Fibroblast of skin of right quadriceps (primary cell): ENCODE data around the gene PPP1R27.

Experiments
- DNase-seq: peaks from one replicate; pipeline ENCODE4 v3.0.0-alpha.2; 2013

PPP1R27 gene

GRCh38 chr17:81834831-81835267 lies at the start of gene PPP1R27:
PPP1R27 (minus strand) TSS chr17:81835050; CDS start chr17:81834953, 97 bp downstream.
- DNase-seq = no peak

GRCh38 chr17:81884520-81884919 lies 49.7 kb upstream of the PPP1R27 start:
- DNase-seq = no peak

GRCh38 chr17:81879121-81879520 lies 44.3 kb upstream of the PPP1R27 start:
- DNase-seq = no peak

DNA sequence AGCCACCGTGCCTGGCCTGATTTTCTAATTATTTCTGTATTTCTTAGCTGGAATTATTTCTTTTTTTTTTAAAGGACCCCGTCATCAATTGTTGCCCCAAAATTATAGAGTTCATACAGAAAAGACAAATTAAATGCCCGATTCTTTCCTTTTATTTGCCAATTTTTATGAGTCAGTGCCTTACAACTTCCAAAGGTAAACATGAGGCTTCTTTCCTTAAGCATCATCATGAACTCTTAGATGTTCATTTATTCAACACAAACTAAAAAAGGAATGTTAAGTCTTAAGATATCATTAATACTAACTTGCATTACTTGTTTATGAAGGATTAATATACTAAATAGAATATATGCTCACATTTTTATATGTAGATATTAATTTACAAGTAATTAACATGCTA lies 43.4 kb upstream of the PPP1R27 start:
- DNase-seq = no peak

DNA sequence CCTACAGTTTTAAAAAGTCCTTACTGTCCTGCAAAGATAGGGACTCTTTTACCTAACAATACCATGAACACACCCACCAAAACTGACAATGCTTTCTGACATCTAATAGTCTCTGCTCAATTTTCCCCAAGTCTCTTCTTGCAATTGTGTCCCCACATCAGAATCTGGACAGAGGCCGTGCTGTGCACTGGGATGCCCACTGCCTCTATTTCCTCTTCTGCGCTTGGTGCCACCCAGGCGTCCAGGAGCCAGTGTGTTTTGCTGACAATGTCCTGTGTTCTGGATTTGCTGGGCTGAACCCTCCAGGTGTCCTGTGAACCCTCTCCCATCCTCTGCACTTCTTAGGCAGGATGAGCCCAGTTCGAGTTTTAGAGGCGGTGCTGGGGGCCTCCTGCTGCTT lies 42.7 kb upstream of the PPP1R27 start:
- no peak for DNase-seq

GRCh38 chr17:81871387-81872230 lies 36.8 kb upstream of the PPP1R27 start:
- peak; percentile 90 for DNase-seq

DNA sequence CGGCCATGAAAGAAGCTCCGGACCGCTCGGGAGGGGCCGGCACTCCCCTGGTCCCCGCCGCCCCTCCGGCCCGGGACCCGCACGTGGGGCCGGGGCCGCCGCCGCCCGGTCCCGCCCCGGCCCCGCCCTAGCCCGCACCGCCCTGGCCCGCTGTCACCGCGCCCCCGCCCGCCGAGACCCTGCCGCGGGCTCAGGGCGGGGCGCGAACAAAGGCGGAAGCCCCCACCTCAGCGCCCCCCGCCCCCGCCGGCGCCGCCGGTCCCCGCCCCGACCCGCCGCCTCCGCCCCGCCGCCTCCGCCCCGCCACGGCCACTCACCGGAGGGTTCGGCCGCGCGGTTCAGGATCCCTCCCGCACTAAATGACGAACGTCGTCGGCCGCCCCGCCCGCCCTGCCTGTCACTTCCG lies 36.1 kb upstream of the PPP1R27 start, which contains the start of gene ARHGDIA:
TSS of gene ARHGDIA (minus strand) at position 357 of the 406 bp plus-strand sequence. CDS start 1,407 bp downstream, outside the sequence.
- no peak for DNase-seq

DNA sequence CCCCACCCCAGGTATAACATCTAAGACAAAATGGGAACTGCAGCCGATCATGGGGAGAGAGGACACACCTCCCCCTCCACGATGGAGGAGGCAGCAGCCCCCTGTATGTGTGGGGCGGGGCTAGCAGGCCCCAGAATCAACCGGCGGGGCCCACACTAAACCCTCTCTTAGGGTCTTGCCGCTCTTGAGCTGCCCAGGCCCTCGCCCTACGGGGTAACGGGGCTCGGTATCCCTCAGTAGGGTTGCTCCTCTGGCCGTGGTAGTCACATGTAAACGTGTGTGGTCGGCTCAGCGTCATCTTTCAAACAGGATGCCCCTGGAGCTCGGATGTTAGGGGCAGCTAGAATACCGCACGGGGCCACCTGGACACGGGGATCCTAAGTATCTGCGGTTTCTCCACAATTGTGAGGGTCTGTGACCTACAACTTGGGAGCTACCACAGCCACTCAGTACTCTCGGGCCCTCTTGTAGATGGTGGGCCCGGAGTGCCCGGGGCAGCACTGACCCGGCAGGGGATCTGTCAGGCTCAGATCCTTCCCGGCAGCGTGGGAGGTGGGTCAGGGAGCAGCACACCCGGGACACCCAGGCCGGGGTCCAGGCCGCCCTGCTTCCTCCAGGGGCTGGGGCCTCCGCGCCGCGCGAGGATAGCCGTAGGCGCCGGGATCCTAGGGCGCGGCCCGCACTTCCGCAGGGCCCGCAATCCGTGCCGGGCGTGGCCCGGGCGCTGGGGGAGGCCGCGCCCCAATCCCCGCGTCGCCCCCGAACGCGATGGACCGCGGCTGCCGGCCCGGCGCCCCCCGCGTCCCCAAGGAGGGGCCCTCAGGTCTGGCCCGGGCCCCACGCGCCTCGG lies 35.5 kb upstream of the PPP1R27 start:
- DNase-seq = peak; percentile 46

DNA sequence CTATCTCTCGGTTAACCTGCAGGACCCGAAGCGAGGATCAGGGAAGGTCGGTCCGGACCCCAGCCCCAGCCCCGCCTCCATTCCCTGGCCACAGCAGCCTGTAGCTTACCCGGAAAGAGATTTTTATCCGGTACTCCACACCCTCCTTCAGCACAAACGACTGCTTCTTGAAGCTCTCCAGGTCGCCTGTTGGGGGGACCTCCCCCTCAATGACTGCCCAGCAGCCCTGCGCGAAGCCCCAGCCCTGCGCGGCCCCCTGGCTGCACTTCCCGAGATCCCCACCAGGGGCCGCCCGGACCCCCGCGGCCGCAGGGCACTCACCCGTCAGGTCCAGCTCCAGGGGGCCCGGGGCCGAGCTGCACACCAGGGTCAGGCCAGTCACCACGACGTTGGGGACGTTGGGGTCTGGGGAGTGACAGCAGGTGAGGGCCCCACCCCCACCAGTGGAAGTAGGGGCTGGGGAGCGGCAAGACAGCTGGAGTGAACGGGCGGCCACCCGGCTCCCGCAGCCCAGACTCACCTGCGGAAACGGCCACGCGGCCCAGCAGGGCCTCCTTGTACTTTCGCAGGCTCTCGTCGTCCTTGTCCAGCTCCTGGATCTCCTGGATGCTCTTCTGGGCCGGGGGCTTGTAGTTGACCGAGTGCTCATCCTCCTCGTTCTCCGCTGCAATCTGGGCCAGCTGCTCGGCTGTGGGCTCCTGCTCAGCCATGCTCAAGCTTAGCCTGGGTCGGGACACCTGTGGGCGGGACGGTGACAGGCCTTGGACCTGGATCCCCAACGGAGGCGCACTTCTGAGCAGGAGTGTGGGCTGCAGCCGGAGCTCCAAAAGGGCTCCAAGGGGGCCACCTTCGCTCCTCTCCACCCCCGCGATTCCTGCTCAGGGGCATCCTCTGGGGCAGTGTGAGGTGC lies 34.6 kb upstream of the PPP1R27 start:
- DNase-seq = peak; percentile 48

DNA sequence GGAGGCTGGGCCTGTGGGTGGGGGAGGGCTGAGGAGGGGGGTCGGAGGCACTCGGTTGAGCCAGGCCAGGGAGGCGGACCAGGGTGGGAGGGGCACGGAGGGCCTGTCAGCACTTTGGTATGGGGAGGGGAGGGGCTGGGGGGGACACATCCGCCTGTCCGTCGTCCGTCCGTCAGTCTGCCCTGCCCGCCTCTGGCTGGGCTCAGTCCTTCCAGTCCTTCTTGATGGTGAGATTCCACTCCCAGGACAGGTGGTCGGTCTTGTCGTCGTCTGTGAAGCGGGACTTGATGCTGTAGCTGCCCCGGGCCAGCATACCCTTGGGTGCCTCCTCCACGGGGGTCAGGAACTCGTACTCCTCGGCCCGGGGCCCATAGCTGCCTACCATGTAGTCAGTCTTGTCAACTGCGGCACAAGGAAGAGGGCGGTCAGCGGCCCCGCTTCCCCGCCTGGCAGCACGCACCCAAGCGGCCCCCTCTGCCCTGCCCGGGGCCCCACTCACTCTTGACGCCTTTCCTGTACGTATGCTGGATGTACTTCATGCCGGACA lies 33.9 kb upstream of the PPP1R27 start:
- peak; percentile 87 for DNase-seq

DNA sequence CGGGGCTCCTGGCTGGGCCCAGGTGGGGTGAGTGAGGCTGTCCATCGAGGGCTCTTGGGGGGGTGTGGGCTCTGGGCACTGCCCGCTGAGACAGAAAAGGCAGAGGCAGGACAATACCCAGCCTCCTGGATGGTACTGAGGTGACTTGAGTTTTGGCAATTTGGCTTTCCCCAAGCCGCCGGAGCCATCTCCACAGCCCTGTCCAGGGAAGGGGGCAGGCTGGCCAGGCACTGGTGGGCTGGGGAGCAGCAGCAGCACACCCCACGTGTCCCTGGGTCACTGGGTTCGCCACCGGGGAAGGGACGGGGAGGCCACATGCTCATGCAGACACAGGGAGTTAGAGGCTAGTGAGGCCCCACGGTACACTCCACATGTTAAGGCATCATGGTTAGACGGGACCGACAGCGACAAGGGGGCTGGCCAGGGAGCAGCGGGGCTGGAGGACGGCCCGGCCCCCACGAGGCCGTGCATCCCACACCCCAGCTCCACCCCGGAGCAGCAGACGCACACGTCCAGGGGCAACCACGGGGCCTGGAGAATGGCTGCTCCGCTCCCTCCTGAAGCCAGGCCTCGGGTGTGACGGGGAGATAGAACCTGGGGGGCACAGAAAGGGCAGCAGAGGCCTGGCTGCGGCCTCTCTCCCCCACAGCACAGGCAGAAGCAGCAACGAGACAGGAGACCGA lies 33.3 kb upstream of the PPP1R27 start:
- no peak for DNase-seq

- peak; percentile 56 for DNase-seq
Observed at GRCh38 chr17:81867170-81867990, 32.5 kb upstream of the PPP1R27 start.

DNA sequence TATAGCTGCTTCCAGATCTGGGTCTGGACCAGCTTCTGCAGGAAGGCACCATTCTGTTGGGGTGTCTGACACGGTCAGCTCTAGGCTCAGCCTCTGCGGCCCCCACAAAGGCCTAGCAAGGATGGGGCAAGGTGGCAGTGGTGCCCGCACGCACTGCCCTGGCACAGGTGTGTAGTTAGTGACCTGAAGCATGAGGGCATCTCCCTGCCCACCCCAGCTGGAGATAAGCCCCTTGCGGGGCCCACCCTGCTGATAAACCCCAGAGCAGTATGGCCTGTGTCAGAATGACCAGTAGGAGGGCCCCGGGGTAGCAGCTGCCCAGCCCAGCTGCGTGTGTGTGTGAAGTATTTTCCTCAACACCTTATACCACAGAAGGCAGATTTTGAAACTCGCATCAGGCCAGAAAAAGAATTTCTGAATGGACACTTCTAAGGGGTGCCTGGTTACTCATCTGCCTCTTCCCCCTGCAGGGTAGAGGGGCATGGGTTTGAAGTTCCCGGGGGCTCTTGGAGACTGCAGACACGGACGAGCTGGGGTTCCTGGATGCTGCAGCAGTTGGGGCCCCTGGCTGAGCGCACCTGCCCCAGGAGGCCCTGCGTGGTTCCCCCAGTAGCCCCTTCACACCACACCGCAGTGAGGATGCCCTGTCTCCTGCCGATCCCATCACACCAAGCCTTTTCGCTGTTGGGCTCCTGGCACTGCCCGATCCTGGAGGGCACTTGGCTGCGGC lies 31.8 kb upstream of the PPP1R27 start:
- DNase-seq = no peak

DNA sequence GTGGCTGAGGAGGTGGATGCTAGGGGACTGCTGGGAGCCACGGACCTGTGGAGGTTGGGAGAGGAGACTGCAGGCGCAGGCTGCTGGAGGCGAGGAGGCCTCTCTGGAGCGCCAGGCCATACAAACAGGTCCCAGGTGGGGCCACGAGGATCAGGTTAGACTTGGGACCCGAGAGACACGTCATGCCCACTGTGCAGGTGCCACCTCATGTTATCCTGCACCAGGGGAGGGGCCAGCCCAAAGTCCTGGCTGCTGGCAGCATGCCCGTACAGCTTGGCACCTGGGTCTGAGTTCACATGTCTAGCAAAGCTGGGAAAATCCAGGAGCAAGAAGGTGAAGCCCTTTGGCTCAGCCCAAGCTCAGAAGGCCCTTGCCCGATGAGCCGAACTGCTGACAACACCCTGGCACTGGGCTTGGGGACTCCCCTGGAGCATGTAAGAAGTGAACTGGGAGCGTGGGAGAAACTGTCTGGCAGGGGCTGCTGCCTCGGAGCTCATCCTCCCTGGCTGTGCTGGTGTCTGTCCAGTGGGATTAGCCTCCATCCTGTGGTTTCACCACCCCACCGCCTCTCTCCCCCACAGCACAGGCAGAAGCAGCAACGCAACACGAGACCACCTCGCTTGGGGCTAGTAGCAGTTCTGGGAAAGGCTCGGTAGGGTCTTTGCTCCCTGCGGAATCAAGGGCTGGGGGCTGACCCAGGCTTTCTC lies 31.0 kb upstream of the PPP1R27 start:
- DNase-seq = no peak

DNA sequence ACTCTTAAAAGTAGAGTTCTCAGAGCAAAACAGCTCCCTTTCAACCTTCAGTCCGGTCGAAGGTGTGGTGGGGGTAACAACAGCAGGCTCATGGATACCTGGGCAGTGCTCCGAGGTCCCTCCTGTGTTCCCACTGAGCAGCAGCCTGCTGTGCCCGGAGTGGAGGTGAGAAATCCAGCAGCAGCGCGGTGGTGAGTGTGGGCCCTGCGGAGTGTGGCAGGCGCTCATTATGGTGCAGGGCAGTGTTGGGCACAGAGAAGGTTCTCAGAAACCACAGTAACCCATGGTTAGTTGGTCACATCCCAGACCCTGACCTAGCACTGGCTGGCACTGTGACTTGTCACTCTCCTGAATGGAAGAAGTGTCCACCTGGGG lies 30.5 kb upstream of the PPP1R27 start:
- no peak for DNase-seq

GRCh38 chr17:81863833-81864768 lies 29.3 kb upstream of the PPP1R27 start:
- no peak for DNase-seq

DNA sequence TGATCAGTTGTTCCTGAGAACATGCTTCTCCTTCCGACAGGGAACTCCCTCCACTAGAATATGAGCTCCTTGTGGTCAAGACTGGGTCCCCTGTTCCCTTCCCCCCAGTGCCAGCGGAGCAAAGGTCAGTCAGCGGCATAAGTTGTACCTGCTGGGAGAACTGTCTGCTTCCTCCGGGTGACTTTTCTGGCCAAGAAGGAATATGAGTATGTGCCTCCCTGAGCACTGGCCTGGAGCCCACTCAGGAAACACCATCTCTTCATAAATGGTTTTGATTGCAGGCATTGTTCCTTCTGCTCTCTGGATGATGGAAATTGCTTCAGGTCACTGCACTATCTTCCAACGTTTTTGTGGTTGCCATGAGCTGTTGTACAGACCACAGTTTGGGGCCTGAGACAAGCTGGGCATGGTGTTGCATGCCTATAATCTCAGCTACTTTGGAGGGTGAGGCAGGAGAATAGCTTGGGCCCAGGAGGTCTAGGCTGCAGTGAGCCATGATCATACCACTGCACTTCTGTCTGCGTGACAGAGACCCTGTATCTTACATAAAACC lies 28.3 kb upstream of the PPP1R27 start:
- no peak for DNase-seq
